HG02678 (cell line): ENCODE results near the gene ZNF135.

Experiments used
- ATAC-seq: cut with Tn5 transposase; IDR thresholded peaks from one replicate; pipeline ENCODE4 v1.9.1; 2021; ENCODE audit warnings: mild to moderate bottlenecking, moderate library complexity; ENCODE audit not compliant: unreplicated experiment

The ZNF135 gene

DNA sequence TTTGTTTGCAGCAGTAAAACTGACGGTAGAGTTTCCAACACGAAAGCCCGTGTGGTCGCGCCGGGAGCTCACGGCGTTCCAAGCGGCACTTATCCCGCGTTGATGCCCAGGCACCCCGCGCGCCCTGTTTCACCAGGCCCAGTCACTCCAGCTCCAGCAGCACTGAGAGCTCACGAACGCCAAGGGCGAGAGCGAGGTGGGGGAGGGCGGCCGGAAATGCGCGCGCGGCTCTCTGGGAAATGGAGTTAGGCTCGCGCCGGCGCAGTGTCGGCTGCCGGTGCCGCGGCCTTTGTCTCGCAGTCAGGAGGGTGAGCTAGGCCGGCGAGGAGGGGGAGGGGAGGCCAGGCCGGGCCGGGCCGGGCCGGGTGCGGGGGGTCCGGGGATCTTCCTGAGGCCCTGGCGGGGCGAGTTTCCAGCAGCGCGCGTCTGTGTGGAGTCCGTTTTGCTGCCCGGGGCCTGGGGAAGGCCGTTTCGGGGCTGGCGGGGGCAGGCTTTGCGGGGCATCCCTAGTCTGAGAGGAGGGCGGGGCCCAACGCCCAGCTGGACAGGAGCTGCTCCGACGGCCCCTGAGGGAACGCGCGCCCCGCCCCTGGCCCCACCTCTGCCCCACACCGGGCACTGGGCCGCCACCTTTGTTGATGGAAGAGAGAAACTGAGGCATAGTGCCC, at the start of gene ZNF135:
Gene ZNF135 (plus strand): TSS at position 280 of the 668 bp plus-strand sequence. CDS start 721 bp downstream, outside the sequence.
- no peak for ATAC-seq

DNA sequence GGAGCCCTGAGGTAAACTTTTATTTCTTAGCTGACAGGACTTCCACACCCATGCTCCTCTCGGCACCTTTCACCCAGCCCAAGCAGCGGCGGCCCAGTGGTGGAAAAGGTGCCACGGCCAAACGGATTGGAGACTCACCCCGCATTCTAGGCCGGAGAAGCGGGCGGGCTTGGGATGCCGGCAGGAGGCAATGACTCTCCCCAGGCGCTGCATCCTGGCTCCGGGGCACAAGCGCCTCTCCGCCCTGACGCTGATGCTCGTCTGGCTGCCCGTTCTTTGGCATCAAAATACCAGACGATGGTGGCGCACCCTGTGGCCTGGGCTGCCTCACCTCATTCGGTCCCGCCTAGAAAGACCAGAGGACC, 49.8 kb upstream of the ZNF135 start:
- no peak for ATAC-seq

DNA sequence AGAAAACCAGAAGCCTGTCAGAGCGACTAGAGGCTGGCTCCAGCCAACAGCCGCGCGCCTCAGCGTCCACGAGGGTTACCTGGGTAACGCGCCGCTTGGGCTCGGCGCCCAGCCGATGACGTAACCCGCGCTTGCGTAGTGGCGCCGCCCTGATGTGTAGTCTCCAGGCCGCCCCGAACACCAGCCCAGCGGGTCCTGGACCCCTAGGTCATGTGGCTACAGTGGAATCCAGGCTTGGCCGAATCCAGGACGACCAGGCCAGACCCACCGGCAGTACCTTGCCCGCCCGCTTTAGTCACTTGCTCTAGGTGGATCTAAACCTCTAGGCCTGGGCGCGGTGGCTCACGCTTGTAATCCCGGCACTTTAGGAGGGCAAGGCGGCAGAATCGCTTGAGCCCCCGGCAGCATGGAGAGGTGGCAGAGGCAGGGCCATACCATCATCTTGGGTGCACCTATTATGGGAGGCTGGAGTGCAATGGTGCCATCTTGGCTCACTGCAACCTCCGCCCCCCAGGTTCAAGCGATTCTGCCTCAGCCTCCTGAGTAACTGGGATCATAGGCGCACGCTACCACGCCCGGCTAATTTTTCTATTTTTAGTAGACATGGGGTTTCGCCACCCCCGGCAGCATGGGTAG, 49.3 kb upstream of the ZNF135 start:
- ATAC-seq: peak; percentile 76

DNA sequence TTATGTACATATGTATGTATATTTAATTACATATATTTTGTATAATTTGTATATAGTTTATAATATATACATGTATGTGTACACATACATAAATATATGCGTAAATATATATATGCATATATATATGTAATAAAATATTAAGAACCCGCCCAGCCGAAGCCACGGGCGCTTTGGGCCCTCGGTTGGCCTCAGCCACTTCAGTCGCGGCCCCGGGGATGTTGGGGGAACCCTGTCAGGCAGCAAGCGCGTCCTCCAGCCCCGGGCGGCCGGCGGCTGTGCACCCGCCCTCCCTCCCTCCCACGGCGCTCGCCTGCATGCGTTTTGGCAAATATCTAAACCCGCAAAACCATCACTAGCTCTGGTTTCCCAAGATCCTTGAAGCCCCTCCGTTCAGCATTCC, 48.6 kb upstream of the ZNF135 start:
- ATAC-seq: no peak

DNA sequence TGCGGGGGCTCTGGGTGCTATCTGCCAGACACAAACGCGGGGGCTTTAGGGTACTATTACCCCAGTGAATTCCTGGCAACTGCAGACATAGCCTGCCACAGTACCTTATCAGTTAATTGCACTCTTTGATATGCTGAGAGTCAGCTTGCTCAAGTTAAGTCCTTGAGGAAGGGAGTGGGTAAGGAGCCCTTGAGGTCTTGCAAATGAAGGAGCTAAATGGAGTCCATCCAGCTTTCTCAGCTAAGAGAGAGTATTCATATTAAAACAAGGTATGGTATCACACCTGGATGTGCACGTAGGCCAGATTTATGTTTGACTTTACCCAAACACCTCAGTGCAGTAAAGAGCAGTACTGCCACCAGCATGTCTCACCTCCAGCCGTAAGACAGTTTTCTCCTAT, 44.9 kb upstream of the ZNF135 start:
- no peak for ATAC-seq

DNA sequence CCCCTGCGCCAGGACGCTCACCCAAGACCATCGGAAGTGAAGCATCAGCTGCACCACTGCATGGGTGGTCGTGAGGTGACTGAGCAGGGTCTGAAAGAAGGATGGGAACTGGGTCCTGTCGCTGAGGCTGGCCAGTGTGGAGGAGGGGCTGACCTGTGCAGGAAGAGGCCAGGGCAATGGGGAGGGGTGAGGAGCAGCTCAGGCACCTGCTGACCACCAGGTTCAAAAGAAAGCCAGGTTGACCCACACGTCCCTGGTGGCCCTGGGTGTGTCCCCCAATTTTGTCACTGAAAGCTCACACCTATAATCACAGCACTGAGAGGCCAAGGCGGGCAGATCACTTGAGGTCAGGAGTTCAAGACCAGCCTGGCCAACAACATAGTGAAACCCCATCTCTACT, 39.0 kb upstream of the ZNF135 start:
- ATAC-seq: no peak

DNA sequence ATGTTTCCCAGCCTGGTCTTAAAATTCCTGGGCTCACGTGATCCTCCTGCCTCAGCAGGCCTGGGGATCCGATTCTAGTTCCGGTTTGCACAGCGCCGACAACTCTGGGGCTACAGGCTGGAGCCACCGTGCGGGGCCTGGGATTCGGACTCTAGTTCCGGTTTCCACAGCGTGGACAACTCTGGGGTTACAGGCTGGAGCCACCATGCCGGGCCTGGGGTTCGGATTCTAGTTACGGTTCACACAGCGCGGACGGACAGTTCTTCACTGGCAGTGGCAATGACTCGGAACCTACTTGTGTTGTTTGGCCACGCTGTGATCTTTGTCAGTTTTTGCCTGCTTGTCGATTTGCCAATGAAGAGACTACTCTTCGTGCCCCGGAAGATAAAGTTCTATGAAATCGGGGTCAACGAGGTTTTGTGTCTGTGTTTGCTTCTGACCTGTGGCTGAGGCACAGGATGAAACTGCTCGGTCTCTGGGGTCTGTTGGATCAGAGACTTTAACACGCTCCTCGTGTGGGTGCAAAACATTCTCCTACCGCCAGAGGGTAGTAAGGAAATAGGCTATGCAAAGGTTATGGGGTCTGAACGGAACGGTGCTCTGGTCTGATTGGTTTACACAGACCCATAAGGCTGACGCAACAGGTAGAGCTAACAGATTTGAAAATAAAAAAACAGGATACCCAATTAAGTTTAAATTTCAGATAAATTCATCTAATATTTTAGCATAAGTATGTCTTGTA, 37.4 kb upstream of the ZNF135 start:
- ATAC-seq: no peak

DNA sequence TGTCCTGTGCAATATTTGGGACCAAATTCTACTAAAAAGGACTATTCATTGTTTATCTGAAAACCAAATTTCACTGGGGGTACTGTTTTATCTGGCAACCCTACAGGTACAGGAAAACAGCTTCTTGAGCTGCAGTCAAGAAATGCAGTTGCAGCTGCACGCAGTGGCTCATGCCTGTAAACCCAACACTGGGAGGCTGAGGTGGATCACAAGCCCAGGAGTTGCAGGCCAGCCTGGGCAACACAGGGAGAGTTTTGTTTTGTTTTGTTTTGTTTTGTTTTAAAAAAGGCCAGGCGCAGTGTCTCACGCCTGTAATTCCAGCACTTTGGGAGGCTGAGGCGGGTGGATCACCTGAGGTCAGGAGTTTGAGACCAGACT, 36.8 kb upstream of the ZNF135 start:
- ATAC-seq: no peak

DNA sequence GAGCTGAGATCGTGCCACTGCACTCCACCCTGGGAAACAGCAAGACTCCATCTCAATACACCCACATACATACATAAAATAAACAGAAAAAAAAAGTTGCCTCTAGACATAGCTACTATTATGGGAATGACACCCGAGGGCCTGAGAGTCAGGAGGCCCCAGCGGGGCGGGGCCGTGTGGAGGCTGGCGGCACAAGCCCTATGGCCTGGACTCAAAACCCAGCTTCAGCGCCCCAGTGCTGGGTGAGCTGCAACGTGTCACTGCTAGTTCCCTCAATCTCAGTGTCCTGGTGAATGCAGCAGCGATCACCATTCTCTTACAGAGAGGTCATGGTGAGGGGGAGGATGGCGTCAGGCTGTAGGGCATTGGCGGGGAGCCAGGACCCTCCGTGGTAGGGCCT, 34.4 kb upstream of the ZNF135 start:
- ATAC-seq: no peak

DNA sequence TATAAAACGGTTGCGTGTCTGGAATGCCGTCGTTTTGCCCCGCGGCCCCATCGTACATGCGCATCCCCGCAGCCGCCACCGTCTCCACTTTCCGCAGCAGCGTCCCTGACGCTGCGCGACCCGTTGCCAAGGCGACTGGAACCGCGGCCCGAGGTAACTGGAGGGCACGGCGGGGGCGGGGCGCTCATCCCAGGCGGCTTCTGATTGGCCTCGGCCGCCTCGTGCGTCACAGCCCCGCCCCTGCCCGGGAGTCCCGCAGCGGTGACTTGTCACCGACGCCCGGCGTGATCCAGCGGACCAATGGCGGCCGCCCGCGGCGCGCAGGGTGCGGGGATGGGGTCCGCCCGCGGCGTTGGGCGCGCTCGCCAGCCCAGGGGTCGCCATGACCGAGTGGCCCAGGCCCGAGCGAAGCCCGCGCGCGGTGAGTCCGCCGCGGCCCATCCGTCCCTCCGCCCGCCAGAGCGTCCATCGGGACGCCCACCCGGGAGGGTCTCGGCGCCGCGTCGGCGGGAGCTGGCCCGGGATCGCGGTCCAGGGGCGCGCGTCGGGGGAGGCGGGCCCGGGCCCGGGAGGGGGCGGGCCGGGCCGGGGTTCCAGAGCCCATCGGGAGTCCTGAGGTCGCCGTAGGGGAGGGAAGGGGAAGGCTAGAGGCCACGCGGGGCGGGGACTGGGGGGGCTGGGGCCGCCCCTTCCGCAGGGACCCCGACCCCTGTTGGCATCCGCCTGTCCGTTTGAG, 25.2 kb upstream of the ZNF135 start, which contains the start of gene ZSCAN1:
Gene ZSCAN1 (plus strand): TSS at position 285 of the 736 bp plus-strand sequence. CDS start 3,812 bp downstream, outside the sequence.
- no peak for ATAC-seq

DNA sequence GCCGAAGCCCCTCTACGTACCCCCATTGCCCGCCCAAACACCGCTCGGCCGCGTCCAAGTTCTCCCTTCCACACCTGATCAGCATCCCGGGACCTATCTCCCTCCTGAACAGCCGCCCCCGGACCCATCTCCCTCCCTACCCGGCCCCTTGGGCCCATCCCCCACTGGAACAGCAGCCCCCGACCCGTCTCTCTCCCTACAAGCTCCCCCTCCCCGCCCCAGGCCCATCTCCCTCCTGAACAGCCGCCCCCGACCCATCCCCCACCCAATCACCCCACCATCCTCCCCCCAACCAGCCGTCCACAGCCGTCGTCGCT, 24.6 kb upstream of the ZNF135 start:
- no peak for ATAC-seq

DNA sequence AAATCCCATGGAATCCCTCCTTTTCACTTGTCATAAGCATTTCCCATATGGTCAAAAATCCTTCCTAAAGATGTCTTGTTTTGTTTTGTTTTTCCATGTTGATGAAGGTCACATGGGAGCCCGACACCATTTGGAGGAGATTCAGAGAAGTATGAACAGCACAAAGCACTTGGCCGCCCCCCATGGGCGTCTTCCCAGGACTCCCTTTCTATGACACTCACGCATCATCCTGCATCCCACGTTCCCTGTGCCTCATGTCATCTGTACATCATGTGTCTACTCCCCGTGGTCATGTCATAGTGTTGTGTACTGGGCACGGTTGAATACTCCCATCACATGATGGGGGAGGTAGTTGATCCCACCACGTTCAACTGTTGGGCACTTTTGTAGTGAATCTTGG, 23.2 kb upstream of the ZNF135 start:
- ATAC-seq: no peak

DNA sequence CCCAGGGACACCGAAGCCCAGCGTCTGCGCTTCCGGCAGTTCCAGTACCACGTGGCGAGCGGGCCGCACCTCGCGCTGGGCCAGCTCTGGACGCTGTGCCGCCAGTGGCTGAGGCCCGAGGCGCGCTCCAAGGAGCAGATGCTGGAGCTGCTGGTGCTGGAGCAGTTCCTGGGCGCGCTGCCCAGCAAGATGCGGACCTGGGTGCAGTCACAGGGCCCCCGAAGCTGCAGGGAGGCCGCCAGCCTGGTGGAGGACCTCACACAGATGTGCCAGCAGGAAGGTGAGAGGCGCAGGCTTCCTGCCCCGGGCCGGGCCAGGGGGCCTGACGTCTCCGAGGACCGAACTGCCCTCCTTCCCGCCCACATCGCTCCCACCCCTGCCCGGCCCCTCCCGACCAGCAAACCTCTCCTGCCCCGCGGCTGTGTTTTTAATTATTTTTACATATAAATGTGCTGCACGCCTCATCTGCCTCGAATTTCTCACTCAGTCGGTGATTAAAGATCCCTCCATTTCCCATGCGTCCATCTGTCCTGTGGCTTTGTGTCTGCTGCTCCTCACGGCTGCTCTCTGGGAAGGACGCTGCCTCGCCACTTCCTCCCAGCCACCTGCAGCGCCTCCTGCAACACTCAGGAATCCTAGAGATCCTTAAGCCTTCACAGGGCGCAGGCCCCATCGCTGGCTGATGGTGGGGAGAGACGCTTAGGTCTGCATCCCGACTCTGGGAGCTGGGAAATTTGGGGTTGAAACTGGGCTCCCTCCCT, 21.0 kb upstream of the ZNF135 start:
- no peak for ATAC-seq

DNA sequence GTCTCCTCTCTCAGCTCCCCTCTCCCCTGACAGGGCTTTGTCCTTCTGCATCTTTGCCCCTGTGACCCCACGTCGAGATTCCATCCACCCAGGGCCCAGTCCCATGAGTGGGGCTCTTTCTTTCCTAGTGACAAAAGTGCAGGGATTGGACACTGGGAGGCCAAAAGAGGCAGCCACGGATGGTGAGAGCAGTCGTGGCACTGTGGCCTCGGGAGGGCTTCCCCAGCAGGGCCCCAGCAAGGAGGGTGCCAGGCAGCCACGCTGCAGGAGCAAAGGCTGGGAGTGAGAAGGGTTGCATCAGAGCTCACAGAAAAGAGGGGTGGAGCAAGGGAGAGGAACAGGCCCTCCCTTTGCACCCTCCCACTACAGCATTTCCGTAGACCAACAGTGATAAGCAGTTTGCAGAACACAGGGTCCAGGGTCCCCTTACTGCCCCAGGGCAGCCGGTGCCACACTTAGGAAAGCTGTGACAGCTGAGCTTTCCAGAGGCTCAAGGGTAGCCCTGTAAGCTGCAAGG, 20.3 kb upstream of the ZNF135 start:
- no peak for ATAC-seq

DNA sequence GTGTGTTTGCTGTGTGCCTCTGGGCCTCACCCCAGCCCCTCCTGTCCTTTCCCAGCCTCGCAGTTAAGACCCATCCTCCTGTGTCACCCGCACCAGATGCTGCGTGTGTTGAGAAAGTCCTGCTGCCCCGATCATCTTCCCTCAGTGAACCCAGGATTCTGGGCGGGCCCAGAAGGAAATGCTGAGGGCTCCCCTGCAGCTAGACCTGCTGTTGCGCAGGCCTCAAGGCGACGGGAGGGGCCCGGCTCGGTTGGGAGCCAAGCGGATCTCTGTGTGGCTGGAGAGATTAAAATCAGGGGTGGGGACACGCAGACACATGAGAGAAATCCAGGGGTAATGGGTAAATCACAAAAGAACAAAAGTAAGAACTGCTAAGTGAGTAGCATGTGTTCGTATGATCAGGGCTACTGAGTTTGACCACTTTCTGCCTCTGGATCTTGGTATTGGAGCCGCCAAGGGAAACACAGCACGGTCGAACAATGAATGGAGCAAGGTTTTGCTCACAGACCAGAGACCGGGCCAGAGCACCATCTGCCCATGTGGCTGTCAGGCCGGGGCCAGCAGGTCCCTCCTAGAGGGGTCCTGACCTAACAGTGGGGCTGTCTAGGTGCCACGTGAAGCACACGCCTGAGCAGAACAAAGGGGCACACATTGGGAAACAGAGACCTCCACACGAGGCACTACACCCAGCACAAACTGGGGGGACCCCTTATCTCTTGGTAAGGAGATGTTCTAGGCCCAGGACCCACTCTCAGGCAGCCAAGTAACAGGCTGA, 18.1 kb upstream of the ZNF135 start:
- no peak for ATAC-seq

DNA sequence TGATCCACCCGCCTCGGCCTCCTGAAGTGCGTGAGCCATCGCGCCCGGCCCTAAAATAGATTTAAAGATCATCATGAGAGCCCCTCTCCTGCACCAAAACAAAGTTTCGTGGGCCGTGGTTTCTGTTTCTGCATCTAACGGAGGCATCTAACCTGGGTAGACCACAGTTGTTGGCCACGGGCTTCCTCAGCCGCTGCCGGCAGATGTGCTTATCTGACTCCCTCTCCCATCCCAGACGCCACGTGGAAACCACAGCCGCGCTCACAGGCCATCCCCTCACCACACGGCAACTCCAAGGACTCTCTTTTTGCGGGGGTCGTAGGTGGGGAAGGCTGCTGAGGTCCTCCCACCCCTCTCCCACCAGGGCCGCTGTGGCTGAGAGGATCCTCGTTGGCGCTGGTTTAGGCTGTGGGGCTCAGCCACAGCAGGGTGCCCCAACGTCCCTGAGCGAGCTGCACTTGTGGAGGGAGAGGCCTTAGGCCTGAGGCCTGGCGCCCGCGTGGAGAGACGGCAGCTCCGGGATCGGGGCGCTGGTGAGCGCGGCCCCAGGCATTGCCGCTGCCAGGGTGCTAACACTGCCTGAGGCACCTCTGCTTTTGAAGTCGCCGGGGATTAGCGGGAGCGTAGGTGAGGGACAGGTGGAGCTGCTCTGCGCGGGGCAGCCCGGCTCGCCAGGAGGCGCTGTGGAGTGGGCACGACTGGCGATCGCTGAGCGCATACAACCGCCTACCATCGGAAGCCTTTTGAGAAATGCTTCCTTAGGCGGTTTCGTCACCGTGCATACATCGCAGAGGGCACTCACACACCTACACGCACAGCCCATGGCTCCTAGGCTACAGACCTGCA, 16.4 kb upstream of the ZNF135 start:
- no peak for ATAC-seq

DNA sequence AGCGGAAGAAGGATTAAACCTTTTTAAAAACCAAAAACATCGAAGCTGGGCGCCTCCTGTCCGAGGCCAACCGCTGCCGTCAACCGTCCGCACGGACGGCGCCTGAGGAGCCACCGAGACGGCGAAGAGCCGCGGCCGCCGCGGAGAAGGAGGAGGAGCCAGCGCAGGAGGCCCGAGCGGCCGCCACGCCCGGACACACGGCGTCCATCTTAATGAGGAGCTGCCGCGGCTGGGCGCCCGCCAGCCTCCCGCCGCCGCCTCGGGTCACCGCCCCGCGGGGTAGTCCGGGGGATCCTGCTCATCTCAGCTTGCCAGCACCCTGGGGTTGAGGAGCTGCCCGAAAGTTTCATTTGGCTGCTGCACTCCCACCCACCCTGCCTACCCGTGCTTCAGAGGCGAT, 14.7 kb upstream of the ZNF135 start:
- ATAC-seq: no peak

DNA sequence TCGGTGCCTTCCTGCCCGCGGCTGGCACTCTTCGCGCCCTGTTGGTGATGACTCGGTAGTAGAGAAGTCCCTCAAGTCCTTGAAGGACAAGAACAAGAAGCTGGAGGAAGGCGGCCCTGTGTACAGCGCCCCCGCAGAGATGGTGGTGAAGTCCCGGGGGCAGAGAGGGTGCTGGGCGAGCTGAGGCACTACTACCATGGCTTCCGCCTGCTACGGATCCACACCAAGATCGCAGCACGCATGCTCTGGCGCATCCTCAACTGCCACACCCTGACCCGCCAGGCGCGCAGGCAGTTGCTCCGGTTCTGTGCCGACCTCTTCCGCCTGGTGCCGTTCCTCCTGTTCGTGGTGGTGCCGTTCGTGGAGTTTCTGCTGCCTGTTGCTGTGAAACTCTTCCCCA, 14.2 kb upstream of the ZNF135 start:
- no peak for ATAC-seq
